ENCODE data around the gene TMCO4.

Gene TMCO4

GRCh38 chr1:19809044-19809750 lies 9.5 kb upstream of the TMCO4 start:
- no peaks in the 10 kb centered on the region for H3K79me2 ChIP-seq (ENCODE audit: insufficient read depth, low read length)
- no peaks in the 10 kb centered on the region for H3K9me3 ChIP-seq (ENCODE audit: insufficient read depth, low read depth, low read length)
- no peak overlapping the region for H3K4me3 ChIP-seq (ENCODE audit: low read length, poor library complexity, severe bottlenecking)
- TF ChIP-seq CTCF (conservative IDR thresholded peaks at IDR 0.05; ENCODE audit: low read length), result no peak
- TF ChIP-seq EZH2phosphoT487 (IDR thresholded peaks at IDR 0.05; ENCODE audit: borderline replicate concordance), result no peak
- no peaks in the 10 kb centered on the region for H3K4me1 ChIP-seq (ENCODE audit: insufficient read depth, low read length, poor library complexity, severe bottlenecking)
- H2AFZ ChIP-seq (ENCODE audit: low read length), result no peak overlapping the region
- no peak overlapping the region for H3K4me2 ChIP-seq (ENCODE audit: low read depth, low read length, poor library complexity, severe bottlenecking)
- no peaks in the 10 kb centered on the region for H3F3A ChIP-seq (ENCODE audit: low read depth)
- no peaks in the 10 kb centered on the region for H3K36me3 ChIP-seq (ENCODE audit: insufficient read depth, low read length)
- H3K9ac ChIP-seq (ENCODE audit: low read depth, low read length, poor library complexity, severe bottlenecking), result no peak overlapping the region
- no peaks in the 10 kb centered on the region for H3K27me3 ChIP-seq (ENCODE audit: insufficient read depth, low read length, poor library complexity, severe bottlenecking)
- no peaks in the 10 kb centered on the region for H4K20me1 ChIP-seq (ENCODE audit: insufficient read depth, low read length, poor library complexity, severe bottlenecking)
- no peaks in the 10 kb centered on the region for H3K9me2 ChIP-seq (replicated peaks; ENCODE audit: low read depth, low read length)

- Histone ChIP-seq H3K4me2 (ENCODE audit: low read depth, low read length, poor library complexity, severe bottlenecking) (no peak overlapping the region), H3K9me2 (replicated peaks; ENCODE audit: low read depth, low read length) (no peaks in the 10 kb centered on the region), H3K4me1 (ENCODE audit: insufficient read depth, low read length, poor library complexity, severe bottlenecking) (no peaks in the 10 kb centered on the region), H4K20me1 (ENCODE audit: insufficient read depth, low read length, poor library complexity, severe bottlenecking) (no peaks in the 10 kb centered on the region), H3K9ac (ENCODE audit: low read depth, low read length, poor library complexity, severe bottlenecking) (no peak overlapping the region), H3K27me3 (ENCODE audit: insufficient read depth, low read length, poor library complexity, severe bottlenecking) (no peaks in the 10 kb centered on the region), H3K9me3 (ENCODE audit: insufficient read depth, low read depth, low read length) (no peaks in the 10 kb centered on the region), H3K79me2 (ENCODE audit: insufficient read depth, low read length) (no peaks in the 10 kb centered on the region), H3K36me3 (ENCODE audit: insufficient read depth, low read length) (no peaks in the 10 kb centered on the region), H3K4me3 (ENCODE audit: low read length, poor library complexity, severe bottlenecking) (no peak overlapping the region), H2AFZ (ENCODE audit: low read length) (no peak overlapping the region), H3F3A (ENCODE audit: low read depth) (no peaks in the 10 kb centered on the region)
- TF ChIP-seq CTCF (conservative IDR thresholded peaks at IDR 0.05; ENCODE audit: low read length) (no peak), EZH2phosphoT487 (IDR thresholded peaks at IDR 0.05; ENCODE audit: borderline replicate concordance) (no peak)
These were observed 8.6 kb upstream of the TMCO4 start for GRCh38 chr1:19808351-19808750.

GRCh38 chr1:19804831-19805251 lies 5.1 kb upstream of the TMCO4 start:
- no peaks in the 10 kb centered on the region for H3K9me2 ChIP-seq (replicated peaks; ENCODE audit: low read depth, low read length)
- no peak overlapping the region for H3K9ac ChIP-seq (ENCODE audit: low read depth, low read length, poor library complexity, severe bottlenecking)
- no peaks in the 10 kb centered on the region for H3K36me3 ChIP-seq (ENCODE audit: insufficient read depth, low read length)
- H2AFZ ChIP-seq (ENCODE audit: low read length), result no peak overlapping the region
- TF ChIP-seq CTCF (conservative IDR thresholded peaks at IDR 0.05; ENCODE audit: low read length) (no peak), EZH2phosphoT487 (IDR thresholded peaks at IDR 0.05; ENCODE audit: borderline replicate concordance) (no peak)
- no peaks in the 10 kb centered on the region for H3K9me3 ChIP-seq (ENCODE audit: insufficient read depth, low read depth, low read length)
- no peak overlapping the region for H3K4me3 ChIP-seq (ENCODE audit: low read length, poor library complexity, severe bottlenecking)
- H3K4me1 ChIP-seq (ENCODE audit: insufficient read depth, low read length, poor library complexity, severe bottlenecking), result no peaks in the 10 kb centered on the region
- H3K27me3 ChIP-seq (ENCODE audit: insufficient read depth, low read length, poor library complexity, severe bottlenecking), result no peaks in the 10 kb centered on the region
- H3K79me2 ChIP-seq (ENCODE audit: insufficient read depth, low read length), result no peaks in the 10 kb centered on the region
- no peaks in the 10 kb centered on the region for H4K20me1 ChIP-seq (ENCODE audit: insufficient read depth, low read length, poor library complexity, severe bottlenecking)
- H3F3A ChIP-seq (ENCODE audit: low read depth), result no peaks in the 10 kb centered on the region
- H3K4me2 ChIP-seq (ENCODE audit: low read depth, low read length, poor library complexity, severe bottlenecking), result no peak overlapping the region
